HG03432 (cell line): Measurements from ENCODE around the gene FBXO5.
"Not testable (repeated sequence)": the region's sequence is repeated elsewhere in the genome, so short reads cannot be mapped to it uniquely, and the experiment has no call there.

Source experiments
- ATAC-seq: cut with Tn5 transposase; IDR thresholded peaks from one replicate; pipeline ENCODE4 v1.9.1; 2021; ENCODE audit warnings: mild to moderate bottlenecking, moderate library complexity; ENCODE audit not compliant: unreplicated experiment

The FBXO5 gene, protein sequence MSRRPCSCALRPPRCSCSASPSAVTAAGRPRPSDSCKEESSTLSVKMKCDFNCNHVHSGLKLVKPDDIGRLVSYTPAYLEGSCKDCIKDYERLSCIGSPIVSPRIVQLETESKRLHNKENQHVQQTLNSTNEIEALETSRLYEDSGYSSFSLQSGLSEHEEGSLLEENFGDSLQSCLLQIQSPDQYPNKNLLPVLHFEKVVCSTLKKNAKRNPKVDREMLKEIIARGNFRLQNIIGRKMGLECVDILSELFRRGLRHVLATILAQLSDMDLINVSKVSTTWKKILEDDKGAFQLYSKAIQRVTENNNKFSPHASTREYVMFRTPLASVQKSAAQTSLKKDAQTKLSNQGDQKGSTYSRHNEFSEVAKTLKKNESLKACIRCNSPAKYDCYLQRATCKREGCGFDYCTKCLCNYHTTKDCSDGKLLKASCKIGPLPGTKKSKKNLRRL

DNA sequence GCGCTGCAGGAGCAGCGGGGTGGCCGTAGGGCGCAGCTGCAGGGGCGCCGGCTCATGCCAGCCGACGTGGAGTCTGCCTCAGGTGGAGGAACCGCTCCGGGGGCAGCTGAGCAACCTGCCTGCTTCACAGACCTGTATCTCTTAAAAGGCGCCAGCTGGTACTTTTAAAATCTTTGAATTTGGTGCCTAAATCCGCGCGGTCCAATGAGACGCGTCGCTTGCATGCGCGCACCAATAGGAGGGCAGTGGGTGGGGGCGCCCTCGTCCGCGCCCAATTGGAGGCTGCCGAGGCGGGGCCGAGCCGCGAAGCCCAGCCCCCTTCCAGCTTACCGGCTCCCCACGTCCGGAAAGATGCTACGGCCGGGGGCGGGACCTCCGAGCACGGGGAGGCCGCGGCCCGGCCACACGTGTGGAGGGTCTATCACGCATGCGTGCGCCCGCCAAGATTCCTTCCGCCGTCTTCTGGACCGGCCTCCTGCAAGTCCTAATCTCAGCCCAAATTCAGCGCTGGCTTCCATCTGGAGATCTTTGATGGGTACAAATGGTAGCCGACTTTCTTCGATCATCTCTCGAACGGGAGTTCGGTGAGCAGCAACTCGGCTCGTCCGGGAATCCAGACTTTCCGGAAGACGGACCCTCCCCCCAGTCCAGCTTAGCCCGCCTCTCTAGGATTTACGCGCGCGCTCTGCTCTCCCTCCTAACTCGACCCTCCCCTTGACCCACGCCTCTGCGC lies at the start of gene FBXO5:
Gene FBXO5 (minus strand): TSS at position 138 of the 733 bp plus-strand sequence. CDS start 82 bp downstream, at position 56.
- peak; percentile 86 for ATAC-seq

DNA sequence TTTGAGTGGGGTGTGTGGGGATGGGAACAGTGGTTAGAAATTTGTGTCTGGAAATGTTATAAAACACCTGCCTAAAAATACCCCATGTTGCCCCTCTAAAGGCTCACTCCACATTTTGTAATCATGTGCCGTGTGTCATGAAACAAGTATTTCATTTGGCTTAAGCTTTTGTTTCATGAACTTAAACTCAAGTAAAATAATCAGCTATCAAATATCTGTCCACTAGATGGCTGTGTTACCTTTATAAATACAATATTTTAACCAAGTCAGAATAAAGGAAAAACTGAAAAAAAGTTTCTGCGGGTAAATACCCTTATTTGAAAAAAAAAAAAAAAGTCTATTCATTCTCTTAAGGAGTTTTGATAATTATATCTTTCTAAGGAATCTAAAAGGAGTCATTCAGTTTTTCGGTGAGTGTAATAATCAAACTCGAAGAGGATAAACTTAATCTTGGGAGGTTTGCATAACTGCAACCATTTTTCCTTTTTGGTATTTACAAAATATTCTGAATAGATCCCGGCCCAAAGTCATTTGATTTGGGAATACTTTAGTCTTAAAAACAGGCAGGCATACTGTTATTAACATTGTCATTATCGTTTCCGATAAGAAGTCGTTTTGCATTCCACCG lies 49.5 kb upstream of the FBXO5 start:
- peak; percentile 50 for ATAC-seq

DNA sequence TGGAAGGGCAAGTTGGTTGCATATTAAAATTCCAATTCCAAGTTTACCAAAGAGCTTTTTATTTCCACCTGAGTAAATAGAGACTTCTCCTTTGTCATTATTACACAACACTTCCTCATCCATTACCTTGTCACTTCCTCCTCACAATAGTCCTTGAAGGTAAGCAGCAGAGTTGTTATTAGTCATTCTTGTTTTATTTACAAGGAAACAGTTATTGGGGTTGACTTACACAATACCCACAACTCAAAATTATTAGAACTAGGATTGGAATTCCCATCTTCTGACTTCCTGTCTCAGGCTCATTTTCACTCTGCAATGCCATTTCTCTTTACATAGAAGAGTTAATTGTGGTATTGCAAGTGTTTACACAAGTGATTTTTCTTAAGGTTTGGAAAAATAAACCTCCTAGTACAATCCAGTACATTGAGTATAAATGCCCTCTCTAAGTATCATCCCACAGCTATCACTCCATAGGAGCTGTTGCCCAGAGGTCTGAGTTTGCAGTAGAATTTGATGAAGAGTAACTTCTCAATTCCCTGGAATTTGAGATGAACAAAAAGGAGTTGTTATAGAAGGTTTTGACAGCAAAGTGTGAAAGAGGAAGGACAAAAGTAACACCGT lies 48.6 kb upstream of the FBXO5 start:
- ATAC-seq: no peak

DNA sequence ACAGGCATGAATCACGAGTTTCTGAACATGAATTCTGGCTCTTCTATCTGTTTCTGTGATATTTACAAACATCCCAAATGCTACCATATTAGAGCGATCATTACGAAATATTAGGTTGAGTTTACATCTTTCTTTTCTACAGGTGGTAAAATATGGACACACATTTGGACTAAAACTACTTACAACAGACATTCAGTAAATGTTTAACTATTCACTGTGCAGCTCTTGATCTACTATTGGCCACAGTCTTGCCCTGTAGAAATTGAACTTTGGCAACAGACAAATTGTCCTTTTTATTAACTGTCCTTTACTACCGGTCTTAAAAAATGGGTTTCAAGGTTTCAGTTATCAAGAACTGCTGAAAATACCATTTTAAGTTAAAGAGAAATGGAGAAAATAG lies 46.1 kb upstream of the FBXO5 start:
- ATAC-seq: no peak

DNA sequence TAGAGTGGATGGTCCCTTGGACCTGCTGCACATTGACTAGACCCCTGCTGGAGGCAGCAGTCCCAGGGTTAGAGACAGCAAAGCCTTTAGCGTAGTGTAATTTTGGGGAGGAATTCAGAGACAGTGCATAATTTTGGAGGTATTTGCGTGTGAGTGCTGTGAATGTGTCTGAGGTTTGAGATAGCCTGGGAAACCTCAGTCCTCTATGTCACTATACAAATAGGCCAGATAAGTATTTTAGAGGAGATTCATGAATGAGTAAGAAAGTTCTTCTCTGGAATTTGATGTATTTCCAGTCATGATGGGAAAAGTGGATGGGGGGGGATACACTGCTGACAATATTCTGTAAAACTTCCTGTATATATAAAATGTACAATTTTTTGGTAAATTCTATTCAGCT lies 45.4 kb upstream of the FBXO5 start:
- ATAC-seq: no peak

DNA sequence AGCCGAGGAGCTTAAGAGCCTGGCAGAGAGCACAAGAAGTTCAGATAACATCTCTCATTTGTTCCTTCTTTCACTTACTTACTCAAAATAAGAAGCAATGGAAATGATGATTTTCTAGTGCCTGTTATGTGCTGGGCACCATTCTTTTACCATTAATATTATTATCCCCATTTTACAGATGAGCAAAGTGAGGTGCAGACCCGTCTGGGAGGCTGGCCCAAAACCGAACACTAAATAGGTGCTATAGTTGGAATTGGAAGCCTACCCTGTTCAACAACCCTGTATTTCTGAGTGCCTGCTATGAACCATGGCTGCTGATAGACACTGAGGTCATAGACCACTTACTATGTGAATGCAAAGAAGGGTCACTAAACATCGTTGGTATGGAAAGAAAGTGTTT lies 44.6 kb upstream of the FBXO5 start:
- ATAC-seq: no peak

DNA sequence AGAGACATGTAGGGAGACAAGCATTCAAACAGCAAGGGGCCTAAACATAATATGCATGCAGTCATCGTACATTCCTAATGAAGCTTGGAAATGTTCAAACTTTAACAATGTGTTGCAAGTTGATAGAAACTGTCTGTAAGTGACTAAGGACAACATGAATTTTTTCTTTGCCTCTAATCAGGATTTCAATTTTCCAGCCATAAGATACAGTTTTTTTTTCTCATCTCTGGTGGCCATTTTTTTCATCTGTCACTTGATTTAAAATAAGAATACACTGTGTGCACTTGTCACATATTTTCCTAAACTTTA lies 41.8 kb upstream of the FBXO5 start:
- ATAC-seq: no peak

DNA sequence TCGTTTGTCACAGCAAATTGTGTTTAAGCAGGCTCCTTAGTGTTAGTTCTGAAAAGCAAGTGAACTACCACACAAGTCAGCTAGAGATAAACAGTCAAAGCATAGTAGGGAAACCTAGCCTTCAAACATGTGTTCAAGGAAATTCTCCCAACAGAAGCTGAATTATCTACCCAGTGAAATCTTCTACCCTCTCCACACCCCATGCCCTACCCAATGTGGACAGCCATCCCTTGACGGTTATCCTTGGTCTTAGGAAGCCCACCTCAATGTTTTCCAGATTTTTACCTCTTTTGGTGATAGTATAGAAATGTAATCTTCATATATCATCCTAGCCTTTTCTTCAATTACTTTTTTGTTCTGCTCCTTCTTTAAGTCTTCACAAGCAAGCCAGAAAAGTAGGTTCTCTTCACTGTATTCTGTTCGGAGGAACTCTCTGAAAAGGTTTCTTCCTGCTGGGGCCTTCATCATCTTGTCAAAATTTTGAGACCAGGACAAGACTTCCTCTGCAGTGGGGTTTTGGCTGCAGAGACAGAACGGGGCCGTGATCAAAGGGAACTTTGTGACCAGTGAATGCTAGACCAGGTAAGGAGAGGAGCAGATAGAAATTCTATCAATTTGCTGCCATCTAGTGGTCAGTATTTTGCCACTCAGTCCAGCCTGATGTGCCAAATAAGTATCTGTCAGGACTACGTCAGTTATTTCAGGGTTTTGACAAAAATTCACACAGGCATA lies 41.3 kb upstream of the FBXO5 start:
- peak; percentile 97 for ATAC-seq

DNA sequence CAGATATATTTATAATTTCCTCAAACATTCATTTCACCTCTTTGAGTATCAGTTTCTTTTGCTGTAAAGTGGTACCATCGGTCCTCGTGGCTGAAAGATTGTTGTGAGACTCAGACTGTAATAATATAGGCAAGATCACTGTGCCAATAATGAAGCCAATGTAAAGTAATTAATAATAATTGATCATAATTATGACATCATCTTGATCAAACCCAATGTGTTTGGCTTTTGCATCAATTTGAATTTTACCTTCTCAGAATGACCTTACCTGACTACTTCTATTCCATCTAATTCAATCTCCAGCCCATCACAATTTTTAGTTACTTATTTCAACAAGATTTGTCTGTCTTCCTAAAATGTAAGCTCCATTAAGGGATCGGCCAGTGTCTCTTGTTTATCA lies 35.5 kb upstream of the FBXO5 start:
- ATAC-seq: no peak

DNA sequence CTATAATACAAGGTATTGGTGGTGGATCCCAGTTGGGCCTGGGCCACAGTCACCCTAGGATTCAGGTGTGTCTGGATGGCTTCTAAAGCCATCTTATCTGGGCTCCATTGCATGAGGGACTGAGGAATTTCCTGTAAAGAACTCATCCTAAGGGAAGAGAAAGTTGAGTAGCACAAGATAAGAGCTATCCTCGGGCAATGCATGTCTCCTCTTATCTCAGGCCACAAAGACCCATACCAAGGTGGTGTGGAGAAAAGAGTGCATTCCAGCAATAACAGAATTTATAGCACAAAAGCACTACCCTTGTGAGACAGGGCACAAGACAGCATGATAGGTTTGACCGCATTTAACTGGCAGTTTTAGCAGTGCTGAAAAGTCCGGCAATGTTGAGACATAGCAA lies 34.0 kb upstream of the FBXO5 start:
- no peak for ATAC-seq

DNA sequence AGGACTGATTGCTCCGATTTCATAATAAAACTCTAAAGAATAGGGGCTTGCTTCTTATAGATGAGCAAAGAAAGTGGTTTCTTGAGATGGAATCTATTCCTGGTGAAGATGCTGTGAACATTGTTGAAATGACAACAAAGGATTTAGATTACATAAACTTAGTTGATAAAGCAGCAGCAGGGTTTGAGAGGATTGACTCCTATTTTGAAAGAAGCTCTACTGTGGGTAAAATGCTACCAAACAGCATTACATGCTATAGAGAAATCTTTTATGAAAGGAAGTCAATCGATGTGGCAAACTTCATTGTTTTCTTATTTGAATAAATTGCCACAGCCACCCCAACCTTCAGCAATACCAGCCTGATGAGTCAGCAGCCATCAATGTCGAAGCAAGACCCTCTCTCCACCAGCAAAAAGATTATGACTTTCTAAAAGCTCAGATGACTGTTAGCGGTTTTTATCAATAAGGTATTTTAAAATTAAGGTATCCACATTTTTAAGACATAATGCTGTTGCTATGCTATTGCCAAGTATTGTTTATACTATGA lies 32.3 kb upstream of the FBXO5 start:
- ATAC-seq: no peak

DNA sequence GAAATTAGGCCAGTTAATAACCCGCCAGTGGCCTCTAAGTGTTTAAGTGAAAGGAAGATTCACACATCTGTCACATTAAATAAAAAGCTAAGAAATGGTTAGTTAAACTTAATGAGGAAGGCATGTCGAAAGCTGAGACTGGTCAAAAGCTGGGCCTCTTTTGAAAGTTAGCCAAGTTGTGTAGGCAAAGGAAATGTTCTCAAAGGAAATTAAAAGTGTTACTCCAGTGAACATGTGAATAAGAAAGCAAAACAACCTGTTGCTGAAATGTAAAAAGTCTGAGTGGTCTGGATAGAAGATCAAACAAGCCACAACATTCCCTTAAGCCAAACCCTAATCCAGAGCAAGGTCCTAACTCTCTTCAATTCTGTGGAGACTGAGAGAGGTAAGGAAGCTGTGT lies 30.6 kb upstream of the FBXO5 start:
- ATAC-seq: no peak

DNA sequence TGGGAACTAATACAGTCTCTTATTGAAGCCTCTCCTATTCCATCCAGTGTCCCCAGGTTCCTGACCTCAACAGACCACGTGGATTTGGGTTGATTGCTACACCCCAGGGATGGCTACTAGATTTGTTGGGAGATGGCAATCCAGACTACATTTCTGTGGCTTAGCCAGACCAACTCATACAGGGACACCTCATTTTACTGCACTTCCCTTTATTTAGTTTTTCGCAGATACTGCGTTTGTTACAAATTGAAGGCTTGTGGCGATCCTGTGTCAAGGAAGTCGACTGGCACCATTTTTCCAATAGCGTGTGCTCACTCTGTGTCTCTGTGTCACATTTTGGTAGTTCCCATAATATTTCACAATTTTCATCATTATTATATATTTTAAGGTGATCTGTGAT lies 30.0 kb upstream of the FBXO5 start:
- ATAC-seq: no peak

DNA sequence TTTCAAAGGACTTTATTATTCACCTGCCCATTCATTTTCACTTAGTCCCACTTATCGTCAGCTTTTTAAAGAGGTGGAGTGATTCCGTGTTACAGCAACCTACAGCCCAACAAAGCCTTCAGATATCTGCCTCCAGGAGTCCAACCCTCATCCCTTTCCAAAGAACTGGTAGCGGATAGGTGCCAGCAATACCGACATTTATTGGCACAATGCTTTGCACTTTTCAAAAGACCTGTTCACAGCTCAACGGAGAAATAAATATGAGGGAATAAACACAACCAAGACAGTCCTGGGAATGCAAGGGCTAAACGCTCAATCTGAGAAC lies 20.5 kb upstream of the FBXO5 start:
- peak; percentile 2 for ATAC-seq

DNA sequence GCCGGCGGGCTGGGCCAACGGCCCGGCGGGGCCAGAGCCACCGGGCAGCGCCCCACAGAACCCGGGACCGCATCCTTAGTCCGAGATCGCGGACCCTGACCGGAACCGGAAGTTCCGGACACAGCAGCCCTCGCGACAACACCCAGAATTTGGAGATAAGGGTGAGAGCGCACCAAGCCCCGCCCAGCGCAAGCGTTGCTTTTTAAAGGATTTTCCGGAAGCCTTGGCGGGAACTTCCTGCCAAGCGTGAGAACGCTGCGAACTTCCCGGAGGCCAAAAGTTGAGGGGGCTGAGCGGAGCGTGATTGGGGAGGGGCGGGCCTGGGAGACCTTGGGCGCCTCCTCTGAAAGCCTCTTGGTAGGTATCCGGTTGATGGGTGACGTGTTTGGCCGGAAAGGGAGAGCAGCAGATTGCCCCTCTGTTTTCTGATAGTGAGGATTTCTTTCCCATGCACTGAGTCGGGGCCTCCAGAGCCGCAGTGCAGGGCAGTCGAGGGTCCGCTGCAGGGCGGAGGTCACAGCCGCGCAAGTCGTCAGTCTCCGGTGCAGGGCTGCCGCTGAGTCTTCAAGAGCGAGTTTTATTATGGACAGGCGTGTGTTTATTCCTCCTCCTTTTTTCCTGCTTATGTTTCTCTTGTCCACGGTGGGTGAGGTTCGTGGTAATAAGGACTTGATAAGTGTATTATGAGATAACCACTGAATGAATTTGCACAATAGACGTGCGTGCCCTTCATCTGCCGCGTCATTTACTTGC lies 19.9 kb upstream of the FBXO5 start, which contains the start of gene MTRF1L:
Gene MTRF1L (minus strand): TSS at position 97 of the 753 bp plus-strand sequence. CDS start 24 bp downstream, at position 73.
- ATAC-seq: peak; percentile 95

DNA sequence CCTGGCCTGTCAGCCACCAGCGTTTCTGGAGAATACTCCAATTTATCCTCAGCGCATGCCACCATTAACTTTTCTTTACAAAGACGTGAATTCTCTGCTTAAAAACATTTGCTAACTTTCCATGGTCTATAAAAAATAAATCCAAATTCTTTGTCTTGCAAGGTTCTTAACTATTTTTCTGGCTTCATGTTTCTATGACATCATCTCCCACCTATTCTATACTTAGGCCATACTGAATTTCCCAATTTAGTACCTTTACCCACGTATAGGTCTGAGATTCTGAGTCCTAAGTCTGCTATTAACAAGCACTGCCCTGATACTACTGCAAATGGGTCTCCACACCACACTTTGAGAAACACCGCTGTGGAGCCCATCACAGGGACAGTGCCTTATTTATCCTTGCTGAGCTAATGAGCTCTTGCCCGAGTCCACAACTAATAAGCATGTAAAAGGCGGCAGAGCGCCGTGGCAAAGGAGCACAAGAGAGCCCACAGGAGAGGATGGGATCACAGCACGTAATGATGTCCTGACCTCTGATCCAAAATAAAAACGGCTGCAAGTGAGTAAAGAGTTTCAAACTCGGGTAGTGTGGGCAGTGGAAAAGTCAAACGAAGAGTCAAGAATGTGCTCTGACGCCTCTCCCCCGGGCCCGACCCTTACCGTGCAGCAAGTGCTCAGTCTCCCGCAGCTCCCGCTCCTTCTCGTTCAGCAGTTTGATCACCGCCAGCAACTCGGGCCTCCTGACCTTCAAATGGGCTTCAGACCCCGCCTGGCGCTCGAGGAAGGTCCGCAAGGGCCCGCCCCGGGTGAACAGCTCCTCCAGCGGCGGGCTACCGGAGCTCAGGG lies 19.1 kb upstream of the FBXO5 start:
- ATAC-seq: peak; percentile 32

DNA sequence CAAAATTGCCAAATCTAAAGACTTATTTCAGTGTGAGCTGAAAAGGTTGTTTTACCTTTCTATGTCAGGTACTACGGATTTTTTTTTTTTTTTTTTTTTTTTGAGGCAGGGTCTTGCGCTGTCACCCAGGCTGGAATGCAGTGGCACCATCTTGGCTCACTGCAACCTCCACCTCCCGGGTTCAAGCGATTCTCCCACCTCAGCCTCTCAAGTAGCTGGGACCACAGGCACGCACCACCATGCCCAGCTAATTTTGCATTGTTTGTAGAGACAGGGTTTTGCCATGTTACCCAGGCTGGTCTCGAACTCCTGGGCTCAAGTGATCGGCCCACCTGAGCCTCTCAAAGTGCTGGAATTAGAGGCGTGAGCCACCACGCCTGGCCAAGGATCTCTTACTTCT lies 17.9 kb upstream of the FBXO5 start:
- not testable (repeated sequence) for ATAC-seq

DNA sequence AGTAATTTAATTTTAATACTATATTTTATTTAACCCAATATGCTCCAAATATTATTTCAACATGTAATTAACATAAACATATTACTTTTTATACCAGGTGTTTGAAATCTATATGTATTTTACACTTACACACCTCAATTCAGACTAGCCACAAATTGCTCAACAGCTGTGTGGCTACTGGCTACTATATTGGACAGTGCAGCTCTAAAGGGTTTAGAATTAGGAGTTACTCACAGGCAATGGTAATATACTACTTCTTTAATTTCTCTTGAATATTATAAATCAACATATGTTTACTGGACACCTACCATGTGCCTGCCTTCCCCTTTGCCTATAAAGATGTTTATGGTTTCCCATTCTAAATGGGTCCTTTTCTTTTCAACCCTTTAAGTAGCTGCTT lies 17.4 kb upstream of the FBXO5 start:
- ATAC-seq: no peak

DNA sequence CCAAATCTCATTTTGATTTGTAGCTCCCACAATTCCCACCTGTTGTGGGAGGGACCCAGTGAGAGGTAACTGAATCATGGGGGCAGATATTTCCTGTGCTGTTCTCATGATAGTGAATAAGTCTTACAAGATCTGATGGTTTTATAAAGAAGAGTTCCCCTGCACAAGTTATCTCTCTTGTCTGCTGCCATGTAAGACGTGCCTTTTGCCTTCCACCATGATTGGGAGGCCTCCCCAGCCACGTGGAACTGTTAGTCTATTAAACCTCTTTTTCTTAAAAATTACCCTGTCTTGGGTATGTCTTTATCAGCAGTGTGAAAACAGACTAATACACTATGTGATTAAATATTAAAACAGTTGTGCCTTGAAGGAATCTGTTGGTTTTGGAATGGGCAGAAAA lies 16.7 kb upstream of the FBXO5 start:
- ATAC-seq: not testable (repeated sequence)
